Keratinocyte (primary cell): Measurements from ENCODE around the gene HSDL2. TPM values are rescaled to one million over a fixed set of nuclear protein-coding genes. Genes with fewer than 3 reads are reported as not detected.
"Not testable (repeated sequence)": the region's sequence is repeated elsewhere in the genome, so short reads cannot be mapped to it uniquely, and the experiment has no call there.

Experiments used
- DNase-seq: peaks from one replicate; pipeline ENCODE4 v3.0.0-alpha.2; 2011; ENCODE audit warnings: low read depth, missing footprints, low spot score
- FAIRE-seq: peaks from 2 replicates; lab custom pipeline; 2011; peaks lifted over from hg19 to GRCh38; lab: Jason Lieb, UNC
- H2AFZ ChIP-seq: 2 replicates; pipeline ENCODE4 v1.6.0; 2012; ENCODE audit warnings: low read length, control low read depth, inconsistent platforms; ENCODE audit not compliant: control insufficient read depth
- H3K27ac ChIP-seq: 2 replicates; pipeline ENCODE4 v1.5.1; 2011; ENCODE audit warnings: low read length; ENCODE audit not compliant: control insufficient read depth, insufficient read depth
- H3K27me3 ChIP-seq: 3 replicates; pipeline ENCODE4 v1.6.0; 2011; ENCODE audit warnings: low read length; ENCODE audit not compliant: control insufficient read depth, insufficient read depth; ENCODE audit errors: extremely low read depth
- H3K36me3 ChIP-seq, 2 experiments: 2 replicates in 1 of 2; 3 replicates in 1 of 2; pipeline ENCODE4 v1.5.1; 2011; ENCODE audit warnings: low read length in 2 of 2, mild to moderate bottlenecking in 1 of 2; ENCODE audit not compliant: control insufficient read depth in 2 of 2, insufficient read depth in 2 of 2; ENCODE audit errors: extremely low read depth in 1 of 2
- H3K4me1 ChIP-seq: 3 replicates; pipeline ENCODE4 v1.5.1; 2011; ENCODE audit warnings: low read length; ENCODE audit not compliant: control insufficient read depth, insufficient read depth; ENCODE audit errors: extremely low read depth
- H3K4me2 ChIP-seq: 3 replicates; pipeline ENCODE4 v1.6.0; 2011; ENCODE audit warnings: low read depth, low read length; ENCODE audit not compliant: control insufficient read depth, insufficient read depth; ENCODE audit errors: extremely low read depth
- H3K4me3 ChIP-seq, 3 experiments: fragments of 200-600 bp in 1 of 3; sonication (generic) in 1 of 3; 2 replicates in 2 of 3; 3 replicates in 1 of 3; pipeline ENCODE4 v1.5.1; 2011 to 2016; ENCODE audit warnings: low read length in 3 of 3, mild to moderate bottlenecking in 3 of 3, control low read depth in 2 of 3, inconsistent platforms in 1 of 3, low read depth in 1 of 3, mixed read lengths in 1 of 3, mixed run types in 1 of 3, moderate library complexity in 1 of 3; ENCODE audit not compliant: control insufficient read depth in 2 of 3, insufficient read depth in 2 of 3; ENCODE audit errors: extremely low read depth in 1 of 3
- H3K79me2 ChIP-seq: 2 replicates; pipeline ENCODE4 v1.6.0; 2012; ENCODE audit warnings: low read length; ENCODE audit not compliant: control insufficient read depth, insufficient read depth
- H3K9ac ChIP-seq: 3 replicates; pipeline ENCODE4 v1.6.0; 2011; ENCODE audit warnings: low read length; ENCODE audit not compliant: control insufficient read depth, insufficient read depth; ENCODE audit errors: extremely low read depth
- H3K9me1 ChIP-seq: 3 replicates; pipeline ENCODE4 v1.6.0; 2011; ENCODE audit warnings: low read length; ENCODE audit not compliant: control insufficient read depth, insufficient read depth; ENCODE audit errors: extremely low read depth
- H3K9me3 ChIP-seq: 2 replicates; pipeline ENCODE4 v1.5.1; 2012; ENCODE audit warnings: low read depth, low read length; ENCODE audit not compliant: control insufficient read depth
- H4K20me1 ChIP-seq: 3 replicates; pipeline ENCODE4 v1.6.0; 2011; ENCODE audit warnings: low read length; ENCODE audit not compliant: control insufficient read depth, insufficient read depth; ENCODE audit errors: extremely low read depth
- CTCF ChIP-seq, 3 experiments: IDR thresholded peaks in 1 of 3; conservative IDR thresholded peaks in 1 of 3; optimal IDR thresholded peaks in 1 of 3; 2 replicates in 2 of 3; 3 replicates in 1 of 3; pipeline versions ENCODE3 to v1.5.1; 2011; ENCODE audit warnings: low read length in 3 of 3, mild to moderate bottlenecking in 3 of 3, moderate library complexity in 2 of 3, control low read depth in 1 of 3, inconsistent platforms in 1 of 3; ENCODE audit not compliant: insufficient read depth in 2 of 3; ENCODE audit errors: extremely low read depth in 1 of 3
- EZH2 ChIP-seq: IDR thresholded peaks from one replicate; pipeline ENCODE4 v1.6.1; 2012; ENCODE audit warnings: inconsistent platforms, mild to moderate bottlenecking, low read length, moderate library complexity
- dilution Hi-C: fragments of 300-500 bp; cut with MboI; formaldehyde crosslinking; loops from one replicate; pipeline ENCODE4 v1.7.0; 2020; ENCODE audit warnings: low sequenced_read_pairs; ENCODE audit not compliant: extremely low pct_ligation_motif_present
- polyA plus RNA-seq, 5 experiments: library from polyadenylated mRNA; depleted of rRNA in 3 of 5; stranded (reverse) in 3 of 5; stranded (forward) in 1 of 5; unstranded in 1 of 5; fragments of >200 nt; gene quantifications; 1 replicate in 1 of 5; 2 replicates in 3 of 5; 3 replicates in 1 of 5; pipeline versions ENCODE4 v1.2.1 to v1.2.3, GENCODE V29; 2011 to 2012; ENCODE audit warnings: missing spikeins in 2 of 5, low read depth in 1 of 5, low replicate concordance in 1 of 5

Gene HSDL2
- polyA plus RNA-seq, 1 donor (not counting 4 experiments of a cell fraction or from before 2014, with no cell fraction given), result 27.6 TPM

- H3K79me2 ChIP-seq, result peaks cover 3% of the 10 kb centered on the region
- H3K27ac ChIP-seq, result no peak overlapping the region
- no peaks in the 10 kb centered on the region for H3K36me3 ChIP-seq
- DNase-seq (no peak), FAIRE-seq (no peak)
- no peaks in the 10 kb centered on the region for H3K9me1 ChIP-seq
- TF ChIP-seq EZH2, result no peak
- TF ChIP-seq CTCF (optimal IDR thresholded peaks at IDR 0.05 in 1 of 3, IDR thresholded peaks at IDR 0.05 in 1 of 3, conservative IDR thresholded peaks at IDR 0.05 in 1 of 3; ENCODE audit: extremely low read depth in 1 of 3, insufficient read depth in 2 of 3, low read length in 3 of 3), result no peak
- dilution Hi-C loops, result no loop called here
- no peaks in the 10 kb centered on the region for H4K20me1 ChIP-seq
- H2AFZ ChIP-seq, result no peak overlapping the region
- H3K9me3 ChIP-seq, result no peaks in the 10 kb centered on the region
- no peak overlapping the region for H3K9ac ChIP-seq
- no peaks in the 10 kb centered on the region for H3K4me1 ChIP-seq
- no peaks in the 10 kb centered on the region for H3K27me3 ChIP-seq
- H3K4me3 ChIP-seq, result no peak overlapping the region
- no peak overlapping the region for H3K4me2 ChIP-seq
These were observed 7.2 kb downstream of the HSDL2 start for GRCh38 chr9:112387115-112387514.

GRCh38 chr9:112389897-112390296 lies 10.0 kb downstream of the HSDL2 start:
- dilution Hi-C loops, H3K9me3 ChIP-seq, H3K4me2 ChIP-seq, H3K27ac ChIP-seq, FAIRE-seq, H3K27me3 ChIP-seq, H4K20me1 ChIP-seq, H3K4me1 ChIP-seq, H3K4me3 ChIP-seq, H3K79me2 ChIP-seq, DNase-seq, H3K9ac ChIP-seq, H3K9me1 ChIP-seq, H2AFZ ChIP-seq, H3K36me3 ChIP-seq: not testable (repeated sequence)

- H3K27me3 ChIP-seq, H3K36me3 ChIP-seq, FAIRE-seq, H3K27ac ChIP-seq, H3K4me3 ChIP-seq, H3K9me3 ChIP-seq, H3K79me2 ChIP-seq, H3K9me1 ChIP-seq, H3K4me1 ChIP-seq, H3K9ac ChIP-seq, H3K4me2 ChIP-seq, dilution Hi-C loops, DNase-seq, H2AFZ ChIP-seq, H4K20me1 ChIP-seq: not testable (repeated sequence)
These were observed 12.1 kb downstream of the HSDL2 start for GRCh38 chr9:112391936-112392560.

- FAIRE-seq, H3K27ac ChIP-seq, H3K9ac ChIP-seq, H3K9me1 ChIP-seq, H3K36me3 ChIP-seq, H3K9me3 ChIP-seq, H3K4me2 ChIP-seq, dilution Hi-C loops, DNase-seq, H3K4me1 ChIP-seq, H3K27me3 ChIP-seq, H4K20me1 ChIP-seq, H3K4me3 ChIP-seq, H2AFZ ChIP-seq, H3K79me2 ChIP-seq: not testable (repeated sequence)
These were observed 13.2 kb downstream of the HSDL2 start for GRCh38 chr9:112393146-112393545.
